KOPT-K1 (cell line): ENCODE measurements around the gene GNG2.

Source experiments
- H3K27ac ChIP-seq: fragments of 200-600 bp; sonication (generic); 2 replicates; pipeline ENCODE4 v1.5.1; 2016; ENCODE audit warnings: antibody characterized with exemption, mild to moderate bottlenecking, low read depth, low read length; ENCODE audit not compliant: poor library complexity, severe bottlenecking
- H3K36me3 ChIP-seq: fragments of 200-600 bp; sonication (generic); 2 replicates; pipeline ENCODE4 v1.5.1; 2017; ENCODE audit warnings: antibody characterized with exemption, mild to moderate bottlenecking, low read length, moderate library complexity; ENCODE audit not compliant: insufficient read depth
- H3K9me3 ChIP-seq: fragments of 200-600 bp; sonication (generic); 2 replicates; pipeline ENCODE4 v1.5.1; 2017; ENCODE audit warnings: antibody characterized with exemption, low read length, mild to moderate bottlenecking; ENCODE audit not compliant: insufficient read depth, poor library complexity, severe bottlenecking

The GNG2 gene

GRCh38 chr14:52018970-52019369, 158.6 kb downstream of the GNG2 start:
- H3K36me3 ChIP-seq, result peaks cover 5% of the 10 kb centered on the region; the same call in 1 of the 2 replicates
- peaks cover 1% of the 10 kb centered on the region for H3K9me3 ChIP-seq
- H3K27ac ChIP-seq, result no peak overlapping the region
